Chondrocyte (in vitro differentiated cells): ENCODE results near the gene PLEKHD1. TPM values are rescaled to one million over a fixed set of nuclear protein-coding genes. Genes with fewer than 3 reads are reported as not detected.

Experiments used
- DNase-seq: peaks from one replicate; pipeline ENCODE4 v3.0.0; 2021; ENCODE audit warnings: mixed read lengths, low spot score
- H3K27ac Mint-ChIP-seq: one replicate; pipeline ENCODE4 v1.8.0; 2021; ENCODE audit warnings: mild to moderate bottlenecking, moderate library complexity, mixed read lengths; ENCODE audit not compliant: unreplicated experiment
- H3K27me3 Mint-ChIP-seq: 2 replicates; pipeline ENCODE4 v1.8.0; 2021; ENCODE audit warnings: low read depth, mixed read lengths
- H3K36me3 Mint-ChIP-seq: 2 replicates; pipeline ENCODE4 v1.8.0; 2021; ENCODE audit warnings: low read depth, mixed read lengths
- H3K4me1 Mint-ChIP-seq: 2 replicates; pipeline ENCODE4 v1.8.0; 2021; ENCODE audit warnings: low read depth, mild to moderate bottlenecking, mixed read lengths
- H3K4me3 Mint-ChIP-seq: one replicate; pipeline ENCODE4 v1.8.0; 2021; ENCODE audit warnings: mild to moderate bottlenecking, moderate library complexity, mixed read lengths; ENCODE audit not compliant: unreplicated experiment
- H3K9me3 Mint-ChIP-seq: 2 replicates; pipeline ENCODE4 v1.8.0; 2021; ENCODE audit warnings: low read depth, mixed read lengths
- total RNA-seq: library from RNA; stranded (reverse); gene quantifications from 3 replicates; pipeline ENCODE4 v1.2.1, GENCODE V29; 2021
- TF ChIP-seq, protein P1 (sequence below): fragments of 200-600 bp; sonication (generic); IDR thresholded peaks from 2 replicates; pipeline ENCODE4 v1.5.0; 2021; ENCODE audit warnings: antibody characterized with exemption, mild to moderate bottlenecking, moderate library complexity

Gene PLEKHD1
- total RNA-seq, 1 donor from 2014 or later = 0.15 TPM

DNA sequence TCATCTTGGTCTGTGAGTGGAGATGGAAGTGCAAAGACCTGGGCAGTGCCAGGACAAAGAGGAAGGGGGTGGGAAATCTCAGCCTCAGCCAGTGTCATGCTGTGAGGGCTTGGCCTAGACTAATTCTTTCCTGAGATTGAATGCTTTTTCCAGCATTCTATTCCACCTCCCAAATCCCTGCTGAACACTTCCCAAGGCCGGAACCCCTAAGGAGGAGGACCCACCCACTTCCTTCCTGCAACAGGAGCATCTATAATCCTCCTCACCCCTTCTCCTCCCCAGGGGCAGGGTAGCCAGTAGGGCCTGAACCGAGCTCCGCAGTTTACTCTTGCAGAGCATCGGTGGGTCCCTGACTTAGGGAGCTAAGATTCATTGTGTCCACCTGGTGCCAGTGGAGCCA lies 3.2 kb downstream of the PLEKHD1 start:
- Mint-ChIP-seq H3K4me3 (no peak overlapping the region), H3K36me3 (no peaks in the 10 kb centered on the region), H3K9me3 (no peaks in the 10 kb centered on the region), H3K27ac (no peak overlapping the region), H3K4me1 (peaks cover 4% of the 10 kb centered on the region), H3K27me3 (peaks cover 30% of the 10 kb centered on the region)
- peak; percentile 37 for DNase-seq
- TF ChIP-seq, protein P1, sequence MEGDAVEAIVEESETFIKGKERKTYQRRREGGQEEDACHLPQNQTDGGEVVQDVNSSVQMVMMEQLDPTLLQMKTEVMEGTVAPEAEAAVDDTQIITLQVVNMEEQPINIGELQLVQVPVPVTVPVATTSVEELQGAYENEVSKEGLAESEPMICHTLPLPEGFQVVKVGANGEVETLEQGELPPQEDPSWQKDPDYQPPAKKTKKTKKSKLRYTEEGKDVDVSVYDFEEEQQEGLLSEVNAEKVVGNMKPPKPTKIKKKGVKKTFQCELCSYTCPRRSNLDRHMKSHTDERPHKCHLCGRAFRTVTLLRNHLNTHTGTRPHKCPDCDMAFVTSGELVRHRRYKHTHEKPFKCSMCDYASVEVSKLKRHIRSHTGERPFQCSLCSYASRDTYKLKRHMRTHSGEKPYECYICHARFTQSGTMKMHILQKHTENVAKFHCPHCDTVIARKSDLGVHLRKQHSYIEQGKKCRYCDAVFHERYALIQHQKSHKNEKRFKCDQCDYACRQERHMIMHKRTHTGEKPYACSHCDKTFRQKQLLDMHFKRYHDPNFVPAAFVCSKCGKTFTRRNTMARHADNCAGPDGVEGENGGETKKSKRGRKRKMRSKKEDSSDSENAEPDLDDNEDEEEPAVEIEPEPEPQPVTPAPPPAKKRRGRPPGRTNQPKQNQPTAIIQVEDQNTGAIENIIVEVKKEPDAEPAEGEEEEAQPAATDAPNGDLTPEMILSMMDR = no peak

DNA sequence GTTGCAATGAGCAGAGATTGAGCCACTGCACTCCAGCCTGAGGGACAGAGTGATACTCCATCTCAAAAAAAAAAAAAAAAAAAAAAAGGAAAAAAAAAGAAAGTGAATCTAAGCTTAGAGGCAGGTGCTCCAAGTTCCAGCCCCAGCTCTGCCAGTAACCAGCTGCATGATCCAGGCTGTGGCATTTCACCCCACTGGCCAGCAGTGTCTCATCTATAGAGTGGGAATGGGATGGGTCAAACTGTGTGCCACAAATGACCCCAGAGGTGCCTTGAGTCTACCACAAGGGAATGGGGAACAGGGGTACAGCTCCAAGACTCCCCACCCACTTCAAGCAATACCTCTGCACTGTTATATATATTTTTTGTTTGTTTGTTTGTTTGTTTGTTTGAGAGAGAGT lies 5.0 kb downstream of the PLEKHD1 start:
- no peaks in the 10 kb centered on the region for H3K4me1 Mint-ChIP-seq
- peak; percentile 28 for DNase-seq
- TF ChIP-seq, protein P1 = no peak
- H3K9me3 Mint-ChIP-seq = no peaks in the 10 kb centered on the region
- peaks cover 20% of the 10 kb centered on the region for H3K27me3 Mint-ChIP-seq
- H3K4me3 Mint-ChIP-seq = no peak overlapping the region
- H3K27ac Mint-ChIP-seq = no peak overlapping the region
- H3K36me3 Mint-ChIP-seq = no peaks in the 10 kb centered on the region

DNA sequence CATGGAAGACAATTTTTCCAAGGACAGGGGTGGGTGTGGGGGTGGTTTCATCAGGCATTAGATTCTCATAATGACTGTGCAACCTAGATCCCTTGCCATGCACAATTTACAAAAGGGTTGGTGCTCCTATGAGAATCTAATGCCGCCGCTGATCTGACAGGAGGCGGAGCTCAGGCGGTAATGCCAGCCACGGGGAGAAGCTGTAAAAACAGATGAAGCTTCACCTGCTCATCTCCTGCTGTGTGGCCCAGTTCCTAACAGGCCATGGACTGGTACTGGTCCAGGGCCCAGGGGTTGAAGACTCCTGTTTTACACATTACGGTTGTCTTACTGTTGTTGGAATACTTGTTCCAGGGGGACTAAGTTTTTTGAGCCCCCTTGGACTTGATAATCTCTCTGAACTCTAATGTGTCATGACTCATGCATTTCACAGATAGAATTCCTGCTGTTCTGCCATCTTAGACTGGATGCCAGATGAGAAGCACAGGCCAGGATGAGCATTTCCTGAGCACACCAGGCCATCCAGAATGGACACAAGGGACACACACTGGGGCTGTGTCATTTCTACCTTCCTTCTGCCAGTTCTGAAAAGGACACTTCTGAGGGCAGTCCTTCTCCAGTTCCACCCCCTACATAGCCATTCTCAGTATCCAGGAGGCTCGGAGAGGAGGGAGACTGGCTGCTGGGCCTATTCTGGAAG lies 5.8 kb downstream of the PLEKHD1 start:
- H3K36me3 Mint-ChIP-seq = no peaks in the 10 kb centered on the region
- H3K4me3 Mint-ChIP-seq = no peak overlapping the region
- TF ChIP-seq, protein P1 = no peak
- peaks cover 24% of the 10 kb centered on the region for H3K27me3 Mint-ChIP-seq
- H3K4me1 Mint-ChIP-seq = no peaks in the 10 kb centered on the region
- peak; percentile 33 for DNase-seq
- no peak overlapping the region for H3K27ac Mint-ChIP-seq
- H3K9me3 Mint-ChIP-seq = no peaks in the 10 kb centered on the region

DNA sequence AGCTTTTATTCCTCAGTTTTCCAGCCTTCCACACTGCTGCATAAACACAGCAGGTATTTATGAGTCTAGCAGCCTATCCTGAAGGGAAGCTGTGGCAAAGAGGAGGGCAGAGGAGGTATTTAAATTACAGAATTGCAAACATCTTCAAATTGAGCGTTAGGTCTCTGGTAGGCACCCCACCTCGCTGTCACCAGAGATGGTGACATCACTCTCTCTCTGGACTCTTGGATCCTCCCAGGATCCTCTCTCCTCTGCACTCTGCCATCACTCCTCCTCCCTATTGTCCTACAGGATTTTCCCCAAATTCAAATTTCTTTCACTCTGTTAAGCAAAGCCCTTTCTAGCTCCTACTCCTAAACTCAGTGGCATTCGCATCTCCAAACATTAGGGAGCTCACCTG lies 6.7 kb downstream of the PLEKHD1 start:
- no peak for DNase-seq
- Mint-ChIP-seq H3K27ac (no peak overlapping the region), H3K36me3 (no peaks in the 10 kb centered on the region), H3K9me3 (no peaks in the 10 kb centered on the region), H3K4me1 (no peaks in the 10 kb centered on the region), H3K27me3 (peaks cover 15% of the 10 kb centered on the region), H3K4me3 (no peak overlapping the region)
- TF ChIP-seq, protein P1 = no peak

DNA sequence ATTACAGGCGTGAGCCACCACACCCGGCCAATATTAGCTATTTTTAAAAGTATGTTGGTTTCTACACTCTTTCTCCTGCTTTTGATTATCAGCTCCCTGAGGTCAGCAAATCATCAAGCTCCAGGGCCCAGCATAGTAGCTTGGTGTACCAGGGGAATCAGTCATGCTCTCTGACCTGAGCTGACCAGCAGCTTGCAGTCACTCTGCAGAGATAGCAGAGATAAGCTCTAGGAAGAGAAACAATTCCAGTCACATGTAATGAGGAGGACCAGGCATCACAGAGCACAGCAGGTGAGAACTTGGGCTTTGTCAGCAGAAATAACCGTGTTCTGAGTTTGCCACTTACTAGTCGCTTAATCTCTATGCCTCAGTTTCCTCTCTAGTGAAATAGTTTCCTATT lies 8.5 kb downstream of the PLEKHD1 start:
- TF ChIP-seq, protein P1 = no peak
- no peak overlapping the region for H3K27ac Mint-ChIP-seq
- no peak overlapping the region for H3K4me3 Mint-ChIP-seq
- DNase-seq = peak; percentile 11
- H3K9me3 Mint-ChIP-seq = no peaks in the 10 kb centered on the region
- H3K4me1 Mint-ChIP-seq = no peaks in the 10 kb centered on the region
- H3K36me3 Mint-ChIP-seq = no peaks in the 10 kb centered on the region
- H3K27me3 Mint-ChIP-seq = peaks cover 9% of the 10 kb centered on the region
